Parathyroid adenoma (tissue), 2 donors: ENCODE results near the gene DHX35.
A peak's percentile ranks its signal among the peaks of the same experiment; 100 is the strongest.

Experiments
- H2AFZ ChIP-seq: fragments of 300-600 bp; sonication (generic); one replicate; pipeline ENCODE4 v1.7.0; 2017; ENCODE audit warnings: antibody characterized with exemption, mild to moderate bottlenecking
- H3K27ac ChIP-seq: fragments of 300-600 bp; sonication (generic); one replicate; pipeline ENCODE4 v1.7.0; 2017
- H3K27me3 ChIP-seq: fragments of 300-600 bp; sonication (generic); one replicate; pipeline ENCODE4 v1.7.0; 2017; ENCODE audit warnings: low read length; ENCODE audit not compliant: control insufficient read depth, insufficient read depth
- H3K36me3 ChIP-seq: fragments of 300-600 bp; sonication (generic); one replicate; pipeline ENCODE4 v1.7.0; 2017; ENCODE audit warnings: low read length; ENCODE audit not compliant: control insufficient read depth, insufficient read depth
- H3K4me1 ChIP-seq: fragments of 300-600 bp; sonication (generic); one replicate; pipeline ENCODE4 v1.7.0; 2017; ENCODE audit warnings: control low read depth
- H3K4me2 ChIP-seq: fragments of 300-600 bp; sonication (generic); one replicate; pipeline ENCODE4 v1.7.0; 2017; ENCODE audit warnings: low read length
- H3K4me3 ChIP-seq: fragments of 300-600 bp; sonication (generic); one replicate; pipeline ENCODE4 v1.7.0; 2017; ENCODE audit warnings: low read depth, low read length
- H3K79me2 ChIP-seq: fragments of 300-600 bp; sonication (generic); one replicate; pipeline ENCODE4 v1.7.0; 2017; ENCODE audit warnings: control low read depth
- H3K9ac ChIP-seq: fragments of 300-600 bp; sonication (generic); one replicate; pipeline ENCODE4 v1.7.0; 2017; ENCODE audit warnings: mild to moderate bottlenecking
- H3K9me3 ChIP-seq: fragments of 300-600 bp; sonication (generic); one replicate; pipeline ENCODE4 v1.7.0; 2017; ENCODE audit warnings: low read length; ENCODE audit not compliant: control insufficient read depth
- TF ChIP-seq, protein P1 (sequence below): fragments of 300-600 bp; sonication (generic); IDR thresholded peaks from one replicate; pipeline ENCODE4 v1.7.0; 2017; ENCODE audit warnings: antibody characterized with exemption, mild to moderate bottlenecking
- donor health status: primary hyperparathyroidism.

The DHX35 gene

DNA sequence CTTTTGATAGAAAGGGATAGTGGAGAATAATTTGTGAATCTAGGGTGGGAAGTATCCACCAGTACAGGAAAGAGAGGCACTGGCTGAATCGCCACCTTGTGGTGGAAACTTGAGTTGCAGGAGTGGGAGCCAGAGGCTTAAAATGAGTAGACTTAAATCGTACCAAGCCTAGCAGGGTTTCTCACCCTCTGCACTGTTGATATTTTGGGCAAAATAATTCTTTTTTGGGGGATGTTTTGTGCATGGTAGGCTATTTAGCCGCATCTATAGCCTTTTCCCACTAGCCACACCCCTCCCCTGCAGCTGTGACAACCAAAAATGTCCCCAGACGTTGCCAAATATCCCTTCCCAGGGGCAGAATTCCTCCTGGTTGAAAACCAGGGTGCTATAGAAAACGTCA is 119.1 kb downstream of the DHX35 start:
- Histone ChIP-seq H3K27me3 (no peaks in the 10 kb centered on the region), H3K4me2 (no peak overlapping the region), H3K4me1 (no peaks in the 10 kb centered on the region), H2AFZ (no peak overlapping the region), H3K4me3 (no peak overlapping the region), H3K27ac (no peak overlapping the region), H3K9me3 (no peaks in the 10 kb centered on the region), H3K79me2 (no peaks in the 10 kb centered on the region), H3K9ac (no peak overlapping the region), H3K36me3 (no peaks in the 10 kb centered on the region)
- TF ChIP-seq, protein P1, sequence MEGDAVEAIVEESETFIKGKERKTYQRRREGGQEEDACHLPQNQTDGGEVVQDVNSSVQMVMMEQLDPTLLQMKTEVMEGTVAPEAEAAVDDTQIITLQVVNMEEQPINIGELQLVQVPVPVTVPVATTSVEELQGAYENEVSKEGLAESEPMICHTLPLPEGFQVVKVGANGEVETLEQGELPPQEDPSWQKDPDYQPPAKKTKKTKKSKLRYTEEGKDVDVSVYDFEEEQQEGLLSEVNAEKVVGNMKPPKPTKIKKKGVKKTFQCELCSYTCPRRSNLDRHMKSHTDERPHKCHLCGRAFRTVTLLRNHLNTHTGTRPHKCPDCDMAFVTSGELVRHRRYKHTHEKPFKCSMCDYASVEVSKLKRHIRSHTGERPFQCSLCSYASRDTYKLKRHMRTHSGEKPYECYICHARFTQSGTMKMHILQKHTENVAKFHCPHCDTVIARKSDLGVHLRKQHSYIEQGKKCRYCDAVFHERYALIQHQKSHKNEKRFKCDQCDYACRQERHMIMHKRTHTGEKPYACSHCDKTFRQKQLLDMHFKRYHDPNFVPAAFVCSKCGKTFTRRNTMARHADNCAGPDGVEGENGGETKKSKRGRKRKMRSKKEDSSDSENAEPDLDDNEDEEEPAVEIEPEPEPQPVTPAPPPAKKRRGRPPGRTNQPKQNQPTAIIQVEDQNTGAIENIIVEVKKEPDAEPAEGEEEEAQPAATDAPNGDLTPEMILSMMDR, result peak; percentile 94

DNA sequence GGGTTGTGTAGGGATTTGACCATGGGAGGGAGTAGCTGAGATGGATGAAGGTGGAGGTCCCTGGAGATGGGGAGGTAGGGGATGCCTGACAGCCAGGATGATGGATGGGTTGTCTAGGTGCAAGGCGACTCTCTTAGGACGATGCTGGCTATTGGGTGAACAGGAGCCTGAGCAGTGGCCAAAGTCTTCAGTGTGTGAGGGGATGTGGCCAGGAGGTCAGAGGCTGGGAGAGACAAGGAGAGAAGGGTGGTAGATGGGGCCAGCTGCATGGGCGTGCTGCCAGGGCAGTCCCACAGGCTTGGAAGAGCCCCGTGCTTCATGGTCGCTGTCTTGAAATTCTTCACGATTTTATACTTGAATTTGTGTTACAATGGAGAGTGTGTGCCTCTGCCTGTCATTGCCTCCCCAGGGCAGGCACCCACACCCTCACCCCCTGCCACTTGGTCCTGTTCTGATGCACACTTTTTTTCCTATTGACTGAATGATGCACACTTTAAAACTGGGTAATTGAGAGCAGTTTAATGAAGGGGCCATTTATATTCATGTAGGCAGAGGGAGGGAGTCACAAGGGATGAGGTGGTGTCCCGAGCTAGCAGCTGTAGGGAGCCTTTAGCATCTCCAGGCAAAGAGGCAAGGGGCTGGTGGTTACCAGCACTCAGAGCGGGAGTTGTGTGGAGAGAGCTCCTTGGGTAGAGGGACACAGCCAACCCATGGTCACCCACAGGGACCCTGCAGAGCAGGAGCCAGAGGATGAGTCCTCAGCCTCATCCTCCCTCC is 120.7 kb downstream of the DHX35 start:
- H3K27me3 ChIP-seq, result no peaks in the 10 kb centered on the region

GRCh38 chr20:39083761-39084160 is 121.6 kb downstream of the DHX35 start:
- TF ChIP-seq, protein P1, result no peak
- H2AFZ ChIP-seq, result no peak overlapping the region
- H3K79me2 ChIP-seq, result no peaks in the 10 kb centered on the region
- H3K9me3 ChIP-seq, result no peaks in the 10 kb centered on the region
- H3K9ac ChIP-seq, result no peak overlapping the region
- no peak overlapping the region for H3K4me3 ChIP-seq
- H3K4me1 ChIP-seq, result no peaks in the 10 kb centered on the region
- H3K27ac ChIP-seq, result no peak overlapping the region
- no peak overlapping the region for H3K4me2 ChIP-seq
- H3K36me3 ChIP-seq, result no peaks in the 10 kb centered on the region
- H3K27me3 ChIP-seq, result no peaks in the 10 kb centered on the region

More for the DNA sequence above, 120.7 kb downstream of the DHX35 start:
- Histone ChIP-seq H3K9ac (no peak overlapping the region), H3K4me3 (no peak overlapping the region), H3K4me1 (no peaks in the 10 kb centered on the region), H3K79me2 (no peaks in the 10 kb centered on the region), H3K9me3 (no peaks in the 10 kb centered on the region), H2AFZ (no peak overlapping the region), H3K36me3 (no peaks in the 10 kb centered on the region), H3K4me2 (no peak overlapping the region), H3K27ac (no peak overlapping the region)
- TF ChIP-seq, protein P1, result no peak

DNA sequence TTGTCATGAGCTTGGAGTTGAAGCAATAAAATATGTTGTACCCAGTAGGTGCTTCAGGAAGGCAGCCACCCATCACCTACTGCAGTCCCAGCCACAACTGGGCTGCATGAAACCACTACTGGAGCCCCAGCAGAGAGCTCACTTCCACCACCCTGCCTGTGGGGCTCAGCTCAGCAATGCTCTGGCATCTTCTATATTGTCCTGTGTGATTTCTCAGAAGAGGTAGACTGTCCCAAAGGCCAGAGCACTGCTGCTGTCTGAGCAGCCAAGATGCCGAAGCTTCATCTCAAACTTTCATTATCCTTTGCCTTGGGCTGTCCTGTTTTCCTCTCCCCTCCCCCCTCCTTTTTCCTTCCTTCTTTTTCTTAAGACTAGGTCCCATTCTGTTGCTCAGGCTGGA is 126.9 kb downstream of the DHX35 start:
- no peak overlapping the region for H3K9ac ChIP-seq
- no peak overlapping the region for H2AFZ ChIP-seq
- H3K9me3 ChIP-seq, result no peaks in the 10 kb centered on the region
- no peak overlapping the region for H3K4me2 ChIP-seq
- H3K36me3 ChIP-seq, result no peaks in the 10 kb centered on the region
- TF ChIP-seq, protein P1, result no peak
- H3K27ac ChIP-seq, result no peak overlapping the region
- H3K27me3 ChIP-seq, result no peaks in the 10 kb centered on the region
- no peaks in the 10 kb centered on the region for H3K4me1 ChIP-seq
- H3K79me2 ChIP-seq, result no peaks in the 10 kb centered on the region
- H3K4me3 ChIP-seq, result no peak overlapping the region
